ENCODE measurements around the gene LARP4B.

The LARP4B gene

DNA sequence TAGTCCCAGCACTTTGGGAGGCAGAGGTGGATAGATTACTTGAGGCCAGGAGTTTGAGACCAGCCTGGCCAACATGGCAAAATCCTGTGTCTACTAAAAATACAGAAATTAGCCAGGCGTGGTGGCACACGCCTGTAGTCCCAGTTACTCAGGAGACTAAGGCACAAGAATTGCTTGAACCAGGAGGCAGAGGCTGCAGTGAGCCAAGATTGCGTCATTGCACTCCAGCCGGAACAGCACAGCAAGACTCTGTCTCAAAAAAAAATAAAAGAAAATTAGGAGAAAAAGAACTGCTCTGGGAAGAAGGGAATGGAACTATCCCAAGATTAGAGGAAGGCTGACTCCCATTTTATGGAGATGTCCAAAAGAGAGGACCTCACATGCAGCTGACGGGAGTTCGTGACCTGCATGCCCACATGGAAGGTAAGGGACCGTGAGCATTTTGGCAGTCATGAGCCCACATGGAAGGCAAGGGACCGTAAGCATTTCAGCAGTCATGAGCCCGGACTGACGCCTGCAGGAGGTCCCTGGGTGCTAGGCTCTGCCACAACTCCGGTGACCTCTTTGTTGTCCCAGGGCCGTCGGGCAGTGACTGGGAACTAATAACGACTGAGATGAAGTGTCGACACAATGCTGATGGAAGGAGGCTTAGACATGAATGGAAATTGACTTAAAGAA is 38.1 kb upstream of the LARP4B start:
- Mint-ChIP-seq H3K4me3 (no peak overlapping the region), H3K36me3 (ENCODE audit: low read depth) (no peaks in the 10 kb centered on the region), H3K4me1 (peaks cover 20% of the 10 kb centered on the region), H3K27me3 (ENCODE audit: low read depth) (peaks cover 10% of the 10 kb centered on the region), H3K27ac (peak overlapping the region in 1 of 3 experiments; percentile 86), H3K9me3 (no peaks in the 10 kb centered on the region)
- TF ChIP-seq, protein P1, sequence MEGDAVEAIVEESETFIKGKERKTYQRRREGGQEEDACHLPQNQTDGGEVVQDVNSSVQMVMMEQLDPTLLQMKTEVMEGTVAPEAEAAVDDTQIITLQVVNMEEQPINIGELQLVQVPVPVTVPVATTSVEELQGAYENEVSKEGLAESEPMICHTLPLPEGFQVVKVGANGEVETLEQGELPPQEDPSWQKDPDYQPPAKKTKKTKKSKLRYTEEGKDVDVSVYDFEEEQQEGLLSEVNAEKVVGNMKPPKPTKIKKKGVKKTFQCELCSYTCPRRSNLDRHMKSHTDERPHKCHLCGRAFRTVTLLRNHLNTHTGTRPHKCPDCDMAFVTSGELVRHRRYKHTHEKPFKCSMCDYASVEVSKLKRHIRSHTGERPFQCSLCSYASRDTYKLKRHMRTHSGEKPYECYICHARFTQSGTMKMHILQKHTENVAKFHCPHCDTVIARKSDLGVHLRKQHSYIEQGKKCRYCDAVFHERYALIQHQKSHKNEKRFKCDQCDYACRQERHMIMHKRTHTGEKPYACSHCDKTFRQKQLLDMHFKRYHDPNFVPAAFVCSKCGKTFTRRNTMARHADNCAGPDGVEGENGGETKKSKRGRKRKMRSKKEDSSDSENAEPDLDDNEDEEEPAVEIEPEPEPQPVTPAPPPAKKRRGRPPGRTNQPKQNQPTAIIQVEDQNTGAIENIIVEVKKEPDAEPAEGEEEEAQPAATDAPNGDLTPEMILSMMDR (IDR thresholded peaks at IDR 0.05; ENCODE audit: unreplicated experiment in 3 of 3): no peak

DNA sequence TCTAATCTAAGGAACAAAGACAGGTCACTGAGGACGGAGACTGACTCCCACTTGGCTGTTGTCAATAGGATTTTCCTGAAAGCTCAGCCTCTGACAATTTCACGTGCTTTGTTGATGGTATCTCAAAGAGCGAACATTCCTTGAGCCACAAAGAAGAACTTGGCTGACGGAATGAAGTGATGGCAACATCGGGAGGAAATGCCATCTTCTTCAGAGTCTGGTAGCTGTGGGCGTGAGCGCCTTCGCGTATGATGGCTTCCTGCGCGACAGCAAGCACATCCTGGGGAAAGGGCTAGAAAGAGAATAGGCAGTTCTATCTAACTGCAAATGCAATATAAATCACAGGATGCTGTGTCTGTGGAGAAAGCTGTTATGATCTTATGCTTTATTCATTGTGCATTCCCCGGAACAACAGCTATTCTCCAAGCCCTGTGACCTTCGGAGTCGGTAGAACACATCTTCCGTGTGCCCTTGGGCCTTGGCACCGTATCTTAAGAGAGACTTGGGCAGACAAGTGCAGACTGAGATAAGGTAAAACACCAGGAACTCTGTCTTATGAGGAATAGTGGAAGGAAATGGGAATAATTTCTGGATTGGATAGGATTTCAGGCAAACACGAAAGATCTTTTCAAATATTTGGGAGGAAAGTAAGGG is 37.2 kb upstream of the LARP4B start:
- Mint-ChIP-seq H3K9me3 (no peaks in the 10 kb centered on the region), H3K4me3 (no peak overlapping the region), H3K4me1 (peaks cover 20% of the 10 kb centered on the region), H3K27me3 (ENCODE audit: low read depth) (peaks cover 10% of the 10 kb centered on the region), H3K36me3 (ENCODE audit: low read depth) (no peaks in the 10 kb centered on the region), H3K27ac (peak overlapping the region in 1 of 3 experiments; percentile 86)
- TF ChIP-seq, protein P1 (IDR thresholded peaks at IDR 0.05; ENCODE audit: unreplicated experiment in 3 of 3): no peak

DNA sequence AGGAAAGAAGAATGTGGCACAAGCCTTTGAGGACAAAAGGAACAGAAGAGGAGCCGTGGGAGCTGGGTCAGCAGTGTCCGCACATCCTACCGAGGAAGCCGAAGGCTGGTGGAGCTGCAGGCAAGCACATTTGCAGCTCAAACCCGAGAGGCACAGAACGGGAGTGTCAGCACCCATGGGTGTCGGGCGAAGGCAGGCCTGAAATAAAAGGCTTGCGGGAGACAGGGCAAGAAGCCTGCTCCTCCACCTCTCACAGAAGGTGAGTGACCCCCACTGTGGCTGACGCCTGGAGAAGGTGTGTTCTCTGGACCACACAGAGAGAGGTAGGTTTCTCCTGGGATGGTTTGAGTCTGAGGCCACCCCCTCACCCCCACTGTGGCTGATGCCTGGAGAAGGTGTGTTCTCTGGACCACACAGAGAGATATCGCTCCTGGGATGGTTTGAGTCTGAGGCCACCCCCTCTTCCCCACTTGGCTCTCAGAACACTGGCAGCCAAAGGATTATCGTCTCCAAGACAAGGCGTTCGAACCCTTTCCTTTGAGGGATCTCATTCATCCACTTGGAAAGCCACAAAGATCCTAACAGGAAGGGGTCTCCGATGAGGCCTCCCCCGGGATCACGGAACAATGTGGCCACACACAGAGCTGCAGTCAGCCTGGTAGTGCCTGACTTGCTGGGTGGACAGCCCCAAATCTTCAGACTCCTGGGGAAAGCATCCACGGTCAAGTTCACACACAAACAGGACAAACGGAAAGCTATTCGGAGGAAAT is 35.1 kb upstream of the LARP4B start:
- TF ChIP-seq, protein P1 (IDR thresholded peaks at IDR 0.05; ENCODE audit: unreplicated experiment in 3 of 3): no peak
- Mint-ChIP-seq H3K4me3 (no peak overlapping the region), H3K9me3 (no peaks in the 10 kb centered on the region), H3K27ac (no peak overlapping the region), H3K4me1 (peaks cover 19% of the 10 kb centered on the region), H3K27me3 (ENCODE audit: low read depth) (peaks cover 10% of the 10 kb centered on the region), H3K36me3 (ENCODE audit: low read depth) (no peaks in the 10 kb centered on the region)

DNA sequence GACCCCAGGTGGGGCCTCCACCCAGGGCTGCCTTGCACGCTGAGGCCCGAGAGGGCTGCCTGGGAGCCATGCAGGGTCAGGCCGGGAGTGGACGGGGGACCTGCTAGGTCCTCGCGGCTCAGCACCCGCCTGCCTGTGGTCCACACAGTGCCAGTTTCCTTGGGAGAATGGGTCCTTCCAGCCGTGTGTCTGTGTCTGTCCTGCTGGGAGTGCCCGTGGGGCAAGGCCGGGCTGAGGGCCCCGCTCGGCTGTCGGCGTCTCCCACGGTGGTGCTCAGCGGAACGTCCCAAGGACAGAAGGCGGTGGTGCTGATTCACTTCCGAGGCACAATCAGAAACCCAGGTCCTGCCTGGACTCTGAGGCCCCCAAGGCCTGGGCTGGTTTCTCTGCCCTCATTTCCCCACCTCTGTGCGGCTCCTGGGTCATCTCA is 33.5 kb upstream of the LARP4B start:
- no peak overlapping the region for H3K27ac Mint-ChIP-seq
- no peaks in the 10 kb centered on the region for H3K9me3 Mint-ChIP-seq
- H3K27me3 Mint-ChIP-seq (ENCODE audit: low read depth): peaks cover 10% of the 10 kb centered on the region
- no peaks in the 10 kb centered on the region for H3K36me3 Mint-ChIP-seq (ENCODE audit: low read depth)
- H3K4me3 Mint-ChIP-seq: no peak overlapping the region
- TF ChIP-seq, protein P1 (IDR thresholded peaks at IDR 0.05; ENCODE audit: unreplicated experiment in 3 of 3): no peak
- peaks cover 4% of the 10 kb centered on the region for H3K4me1 Mint-ChIP-seq

DNA sequence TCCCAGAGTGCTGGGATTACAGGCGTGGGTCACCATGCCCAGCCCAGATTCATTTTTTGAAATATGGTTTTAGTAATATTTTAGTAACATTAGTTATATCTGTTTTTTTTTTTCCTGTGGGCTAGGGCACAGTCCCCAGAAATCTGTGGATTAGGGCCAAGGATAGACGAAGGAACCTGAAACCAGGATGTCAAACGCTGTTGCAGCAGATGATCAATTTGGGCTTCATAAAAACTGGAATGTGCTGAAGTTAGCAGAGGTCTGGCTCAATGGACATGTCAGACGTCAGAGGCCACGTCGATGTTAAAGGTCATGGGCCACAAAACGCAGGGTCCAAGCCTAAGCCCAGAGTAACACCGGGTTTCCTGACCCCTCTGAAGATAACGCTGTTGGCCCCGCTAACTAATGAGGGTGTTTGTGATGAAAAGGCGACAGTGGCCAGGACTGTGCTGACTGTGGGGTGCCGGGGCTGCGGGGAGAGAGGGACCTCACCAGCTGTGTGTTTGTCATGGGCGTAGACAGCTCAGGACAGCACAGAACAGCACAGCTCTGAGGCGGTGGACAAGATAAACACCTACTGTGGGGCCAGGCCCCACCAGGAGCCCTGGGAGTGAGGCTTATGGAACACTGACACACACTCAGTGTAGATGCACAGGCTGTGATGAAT is 32.9 kb upstream of the LARP4B start:
- H3K27me3 Mint-ChIP-seq (ENCODE audit: low read depth): peaks cover 10% of the 10 kb centered on the region
- H3K27ac Mint-ChIP-seq: no peak overlapping the region
- no peaks in the 10 kb centered on the region for H3K9me3 Mint-ChIP-seq
- TF ChIP-seq, protein P1 (IDR thresholded peaks at IDR 0.05; ENCODE audit: unreplicated experiment in 3 of 3): no peak
- H3K4me1 Mint-ChIP-seq: no peaks in the 10 kb centered on the region
- no peaks in the 10 kb centered on the region for H3K36me3 Mint-ChIP-seq (ENCODE audit: low read depth)
- H3K4me3 Mint-ChIP-seq: no peak overlapping the region
